Medulla oblongata (tissue), 1 donor: ENCODE results near the gene PCDHA9.

Experiments used
- DNase-seq: peaks from one replicate; pipeline ENCODE4 v3.0.0-alpha.2; 2015; ENCODE audit errors: extremely low spot score

The PCDHA9 gene

GRCh38 chr5:140881889-140882590, 33.9 kb downstream of the PCDHA9 start, which contains the start of gene PCDHA13:
PCDHA13 (plus strand) TSS chr5:140882124; CDS start chr5:140882269, 145 bp downstream.
- peak; percentile 36 for DNase-seq

GRCh38 chr5:140882591-140882899, 34.4 kb downstream of the PCDHA9 start:
- DNase-seq: peak; percentile 54

- no peak for DNase-seq
Measured at GRCh38 chr5:140883373-140883772, 35.2 kb downstream of the PCDHA9 start.

GRCh38 chr5:140883927-140884697, 35.9 kb downstream of the PCDHA9 start:
- DNase-seq: no peak
